NCI-H2081 treated with DMSO at 0.1 percent for 48 hours (cell line): ENCODE data around the gene PDP2.

Source experiments
- DNase-seq: peaks from one replicate; lab custom pipeline; 2025; lab: John Stamatoyannopoulos, UW

Gene PDP2

DNA sequence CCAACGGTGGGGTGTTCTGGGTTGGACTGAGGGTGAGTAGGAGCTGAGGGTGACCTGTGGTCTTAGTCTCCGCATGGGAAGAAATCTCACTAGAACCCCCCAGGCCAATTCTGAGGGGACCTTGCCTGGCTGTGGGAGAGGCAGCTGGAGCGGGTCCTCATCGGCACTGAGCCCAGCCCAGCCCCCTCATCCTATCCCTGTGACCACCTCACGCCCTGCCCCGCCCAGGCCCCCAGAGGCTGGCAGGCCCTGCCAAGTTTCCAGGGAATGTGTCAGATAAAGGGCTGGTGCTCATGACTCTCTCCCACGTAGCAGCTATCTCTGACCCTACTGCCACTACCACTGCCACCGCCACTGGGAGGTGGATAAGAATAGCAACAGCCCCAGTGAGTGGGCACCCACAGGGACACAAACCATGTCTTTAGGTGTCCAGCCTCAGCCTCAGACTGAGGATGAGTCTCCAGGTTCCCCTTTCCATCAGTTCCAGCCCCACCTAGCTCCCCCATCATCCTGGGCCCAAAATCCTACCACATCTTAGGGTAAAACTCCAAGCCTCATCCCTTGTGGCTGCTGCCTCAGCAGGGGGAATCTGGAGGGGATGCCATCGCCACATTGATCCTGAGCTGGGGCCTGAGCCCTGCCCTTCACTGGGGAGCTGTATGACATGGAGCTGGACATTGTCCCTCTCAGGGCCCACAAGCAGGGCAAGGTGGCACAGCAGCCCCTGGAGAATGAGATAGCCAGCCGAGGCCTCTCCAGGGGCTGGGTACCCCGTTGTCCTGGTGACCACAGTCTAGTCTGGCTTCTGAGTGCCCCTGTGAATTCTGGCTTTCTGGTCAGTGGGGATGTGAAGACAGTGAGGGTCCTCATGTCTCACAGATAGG, 23.5 kb downstream of the PDP2 start:
- DNase-seq: no peak

DNA sequence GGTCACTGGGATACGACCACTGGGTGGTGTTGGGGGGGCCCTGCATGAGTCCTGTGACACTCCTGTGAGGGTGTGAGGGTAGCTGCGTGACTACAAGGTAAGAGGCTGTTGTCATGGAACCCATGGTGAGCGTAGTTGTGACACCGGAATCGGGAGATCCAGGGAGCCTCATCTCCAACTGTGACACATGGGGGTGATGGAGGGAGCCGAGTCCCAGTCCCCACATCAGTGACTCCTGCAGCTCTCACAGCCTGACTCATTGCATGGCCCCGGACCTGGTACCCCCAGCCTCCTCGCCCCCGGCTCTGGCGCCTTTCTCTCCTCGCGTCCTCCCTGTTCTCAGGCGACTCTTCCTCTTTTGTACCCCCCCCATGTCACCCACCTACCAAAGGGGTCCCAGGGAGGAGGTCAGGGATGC, 24.1 kb downstream of the PDP2 start:
- no peak for DNase-seq

DNA sequence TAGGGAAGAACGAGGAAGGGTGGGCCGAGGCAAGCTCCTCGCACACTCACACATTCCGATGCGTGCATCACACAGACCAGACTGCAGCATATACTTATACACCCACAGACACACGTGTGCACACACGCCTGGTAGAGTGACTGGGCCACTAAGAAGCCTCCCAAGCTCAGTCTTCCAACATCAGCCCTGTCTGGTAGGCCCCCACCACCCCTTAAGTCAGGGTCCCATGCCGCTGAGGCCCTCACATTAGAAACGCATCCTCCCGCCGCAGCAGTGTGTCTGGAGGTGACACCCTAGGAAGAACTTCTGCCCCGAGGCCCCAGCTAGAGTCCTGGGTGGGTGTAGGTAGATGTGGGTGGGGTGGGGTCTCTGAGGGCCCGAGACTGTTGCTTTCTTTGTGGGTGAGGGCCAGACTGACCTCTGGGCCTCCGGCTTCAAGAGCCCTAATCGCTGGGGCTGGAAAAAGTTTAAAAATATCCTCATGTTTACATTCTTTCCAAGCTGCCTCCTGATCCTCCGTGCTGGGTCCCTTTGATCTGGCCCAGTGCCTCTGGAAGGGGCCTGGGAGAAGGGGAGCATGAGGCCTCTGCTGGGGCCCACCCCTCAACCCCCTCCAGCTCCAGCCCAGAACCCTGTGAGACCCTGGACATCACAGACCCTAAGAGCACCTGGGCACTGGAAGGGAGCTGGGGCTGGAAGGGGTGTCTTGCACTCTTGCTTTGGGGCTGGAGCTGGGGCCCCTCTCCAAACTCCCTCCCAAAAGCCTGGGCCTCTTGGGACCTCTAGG, 24.7 kb downstream of the PDP2 start:
- DNase-seq: no peak

DNA sequence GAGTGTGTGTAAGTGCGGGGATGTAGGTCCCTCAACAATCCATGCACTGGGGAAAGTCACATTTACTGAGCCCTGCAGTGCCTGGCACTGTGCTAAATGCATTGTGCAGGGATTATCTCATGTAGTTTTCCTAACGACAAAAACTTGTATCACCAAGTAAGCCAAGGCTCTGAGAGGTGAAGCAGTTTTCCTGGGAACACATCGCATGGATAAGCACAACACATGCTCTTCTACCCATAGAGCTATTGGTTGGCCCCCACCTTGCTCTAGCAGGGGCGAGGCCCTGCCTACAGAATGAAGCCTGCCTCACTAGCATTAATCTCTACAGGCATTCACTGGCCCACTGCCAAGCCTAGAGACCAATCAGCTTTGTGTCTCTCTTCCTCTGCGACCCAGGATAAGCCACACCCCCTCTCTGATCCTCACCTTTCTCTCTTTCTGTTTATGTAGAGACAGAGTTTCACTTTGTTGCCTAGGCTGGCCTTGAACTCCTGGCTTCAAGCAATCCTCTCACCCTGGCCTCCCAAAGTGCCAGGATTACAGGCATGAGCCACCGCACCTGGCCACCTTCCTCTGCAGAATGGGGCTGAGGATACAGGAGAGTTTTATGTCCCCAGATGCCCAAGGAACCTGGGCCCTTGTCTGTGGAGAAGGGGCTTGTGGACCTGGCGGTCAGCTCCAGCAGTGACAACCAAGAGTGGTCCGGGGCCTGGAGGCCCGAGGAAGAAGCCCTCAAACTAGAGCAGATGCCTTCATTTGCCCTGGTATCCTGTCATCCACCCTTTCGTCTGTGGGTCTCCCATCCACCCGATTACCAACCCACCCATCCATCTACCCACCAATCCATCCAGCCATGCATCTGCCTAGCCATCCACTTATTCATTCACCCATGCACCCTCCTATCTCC, 25.6 kb downstream of the PDP2 start:
- DNase-seq: no peak

DNA sequence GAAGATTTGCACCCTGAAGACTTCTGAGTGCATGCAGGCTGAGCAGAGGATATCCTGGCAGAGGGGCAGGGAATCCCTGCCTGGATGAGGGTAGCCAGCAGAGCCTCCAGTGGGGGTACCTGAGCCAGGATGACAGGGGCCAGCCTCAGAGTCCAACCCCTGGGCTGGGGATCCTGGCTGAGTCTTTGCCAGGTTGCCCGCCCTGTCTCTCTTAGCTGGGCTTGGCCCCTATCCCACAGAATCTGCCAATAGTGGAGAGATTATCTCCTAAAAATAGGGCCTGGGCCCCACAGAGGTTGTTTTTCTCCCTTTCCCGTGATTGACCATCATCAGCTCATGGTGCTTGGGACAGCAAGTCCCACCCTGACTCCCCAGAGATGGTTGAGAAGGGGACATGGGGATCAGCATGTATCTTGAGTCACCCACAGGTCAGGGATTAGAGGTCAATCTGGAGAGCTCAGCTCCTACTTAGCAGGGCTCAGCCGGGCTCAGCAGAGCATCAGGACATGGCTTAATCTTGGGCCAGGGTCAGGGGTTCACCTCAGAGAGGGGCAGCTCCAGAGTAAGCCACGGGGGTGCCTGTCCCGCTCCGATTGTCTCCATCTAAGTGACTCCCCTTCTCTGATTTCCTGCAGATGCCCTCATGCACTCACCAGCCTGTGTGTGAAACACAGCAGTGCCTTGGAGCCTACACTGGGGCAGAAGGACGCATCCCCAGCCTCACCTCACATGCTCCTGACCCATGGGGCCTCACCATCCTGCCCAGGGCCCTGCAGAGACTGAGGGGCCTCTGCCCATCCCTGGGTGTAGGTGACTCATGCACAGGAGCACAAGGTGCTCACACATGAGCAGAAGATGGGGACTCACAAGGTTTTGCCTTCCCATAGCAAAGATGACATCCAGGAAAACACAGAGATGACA, 26.9 kb downstream of the PDP2 start:
- no peak for DNase-seq

DNA sequence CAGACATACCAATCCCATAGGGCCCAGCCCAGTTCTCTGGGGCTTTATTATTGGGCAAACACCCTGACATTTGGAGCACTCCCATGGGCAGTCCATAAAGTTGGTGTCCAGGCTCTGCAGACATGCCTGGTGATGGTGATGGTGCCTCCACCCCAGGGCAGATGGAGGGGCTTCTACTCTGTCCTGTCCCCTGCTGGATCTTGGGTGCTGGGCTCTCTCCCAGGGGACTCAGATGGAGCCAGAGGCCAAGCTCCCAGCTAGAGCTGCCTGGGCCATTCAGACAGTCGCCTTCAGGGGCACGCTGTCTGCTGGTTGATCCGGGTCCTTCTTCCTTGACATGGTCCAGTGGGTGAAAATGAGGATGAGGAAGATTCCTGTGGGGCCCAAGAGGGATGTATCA, 27.8 kb downstream of the PDP2 start:
- DNase-seq: no peak

DNA sequence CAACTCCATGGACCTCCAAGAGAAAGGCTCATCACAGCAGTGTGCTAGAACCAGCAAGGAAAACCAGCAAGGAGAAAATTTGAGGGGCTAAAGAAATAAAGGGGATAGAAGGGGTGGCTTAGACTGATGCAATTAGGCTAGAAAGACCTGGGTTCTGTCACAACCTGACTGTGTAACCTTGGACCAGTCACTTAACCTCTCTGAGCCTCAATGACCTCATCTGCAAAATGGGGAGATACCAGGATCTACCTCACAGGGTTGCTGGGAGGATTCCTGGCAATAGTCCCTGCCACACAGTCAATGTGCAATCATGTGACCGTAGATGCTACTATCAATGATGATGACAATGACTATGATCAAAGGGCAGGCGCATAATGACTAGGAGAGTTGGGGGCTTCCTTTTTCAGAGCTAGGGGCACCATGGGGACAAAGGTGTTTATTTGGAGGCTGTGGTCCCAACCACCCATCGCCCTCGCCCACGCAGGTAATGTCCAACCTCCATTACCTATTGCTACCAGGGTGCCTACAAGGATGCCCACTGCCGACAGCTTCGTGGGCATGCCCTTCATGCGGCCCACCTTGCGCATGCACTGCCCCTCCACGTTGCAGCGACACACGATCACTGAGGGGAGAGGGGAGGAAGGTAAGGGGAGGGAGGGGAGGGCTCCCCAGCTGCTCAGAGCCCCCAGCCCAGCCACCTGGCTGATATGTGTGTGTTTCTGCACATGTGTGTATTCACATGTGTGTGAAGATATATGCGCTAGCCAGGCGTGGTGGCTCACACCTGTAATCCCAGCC, 28.6 kb downstream of the PDP2 start:
- DNase-seq: no peak

DNA sequence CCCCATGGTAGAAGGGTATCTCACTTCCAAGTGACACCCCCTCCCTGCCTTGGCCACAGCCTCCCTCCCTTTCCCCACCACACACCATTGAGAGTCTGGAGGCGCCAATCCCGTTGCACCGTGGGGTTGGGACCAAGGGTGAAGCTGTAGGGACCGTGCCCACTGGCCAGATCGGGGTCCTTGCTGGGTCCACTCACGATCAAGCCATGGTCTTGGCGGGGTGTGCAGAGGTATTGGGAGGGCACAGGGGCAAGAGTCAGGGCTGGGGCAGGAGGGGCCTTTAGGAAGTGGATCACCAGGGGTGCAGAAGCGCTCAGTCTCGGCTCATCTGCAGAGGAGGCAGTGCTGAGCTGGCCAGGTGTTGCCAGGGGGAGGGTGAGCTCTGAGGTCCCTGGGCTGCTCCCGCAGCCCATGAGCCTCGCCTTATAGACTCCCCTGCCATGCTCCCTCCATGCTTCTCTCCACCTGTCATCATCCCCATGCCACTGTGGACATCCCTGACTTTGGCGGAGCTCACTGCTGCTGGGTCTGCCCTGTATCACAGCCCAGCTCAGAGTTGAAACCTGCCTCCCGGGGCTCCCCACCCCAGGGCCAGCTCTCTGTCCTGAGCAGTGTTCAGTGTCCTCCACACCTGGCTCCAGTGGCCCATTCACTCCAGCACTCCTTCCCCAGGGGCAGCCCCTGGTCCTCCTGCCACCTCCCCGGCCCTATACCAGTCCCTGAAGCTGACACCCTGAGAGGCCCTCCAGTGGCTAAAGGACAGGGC, 30.0 kb downstream of the PDP2 start:
- no peak for DNase-seq

DNA sequence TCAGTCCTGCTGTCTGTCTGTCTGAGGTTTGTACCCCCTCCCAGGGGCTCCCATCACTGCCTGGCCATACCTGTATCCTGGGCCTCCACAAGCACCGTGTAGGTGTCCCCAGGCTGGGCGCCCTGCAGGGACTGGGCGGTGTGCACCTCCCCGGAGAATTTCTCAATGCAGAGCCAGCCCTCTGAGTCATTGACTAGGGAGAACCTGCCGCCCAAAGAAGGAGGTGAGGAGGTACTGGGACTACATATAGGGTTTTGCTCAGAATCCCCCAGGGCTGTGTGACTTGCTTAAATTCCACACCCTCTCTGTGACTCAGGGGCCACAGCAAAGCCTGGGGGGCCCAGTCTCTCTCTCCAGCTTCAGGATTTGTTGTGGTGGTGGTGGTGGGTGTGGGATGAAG, 30.8 kb downstream of the PDP2 start:
- no peak for DNase-seq

DNA sequence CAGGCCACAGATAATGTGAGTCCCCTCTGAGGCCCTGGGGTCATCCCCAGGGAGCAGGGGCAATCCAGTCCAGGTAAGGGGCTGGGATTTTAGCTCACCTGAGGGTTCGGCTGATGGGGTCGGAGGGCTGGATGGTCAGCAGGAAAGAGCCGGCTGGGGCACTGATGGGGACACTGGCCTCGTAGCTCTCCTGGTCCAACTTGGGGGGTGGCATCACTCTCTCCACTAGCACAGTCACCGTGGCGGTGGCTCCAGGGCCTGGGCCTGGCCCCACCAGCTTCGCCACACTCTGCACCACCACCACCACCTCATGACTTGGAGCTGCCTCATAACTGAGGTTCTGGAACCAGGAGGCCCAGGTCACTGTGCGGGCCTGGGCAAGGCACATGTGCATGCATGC, 31.5 kb downstream of the PDP2 start:
- no peak for DNase-seq

DNA sequence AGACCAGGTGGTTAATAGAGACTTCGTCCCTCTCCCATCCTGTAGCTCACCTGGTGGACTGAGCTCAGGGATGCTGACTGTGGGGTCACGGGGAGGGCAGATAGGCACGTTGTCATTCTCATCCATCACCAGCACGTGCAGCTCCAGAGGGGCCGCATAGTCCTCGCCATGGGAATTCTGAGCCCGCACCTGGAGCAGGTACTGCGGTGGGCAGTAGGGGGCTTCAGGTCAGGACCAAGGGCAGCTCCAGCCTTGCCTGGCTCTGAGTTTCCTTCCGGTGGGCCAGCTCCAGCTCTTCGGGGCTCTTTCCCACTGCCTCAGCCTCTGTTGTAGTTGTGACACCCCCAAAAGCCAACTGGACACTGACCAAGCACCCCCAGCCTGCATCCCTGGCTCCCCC, 32.8 kb downstream of the PDP2 start:
- no peak for DNase-seq

DNA sequence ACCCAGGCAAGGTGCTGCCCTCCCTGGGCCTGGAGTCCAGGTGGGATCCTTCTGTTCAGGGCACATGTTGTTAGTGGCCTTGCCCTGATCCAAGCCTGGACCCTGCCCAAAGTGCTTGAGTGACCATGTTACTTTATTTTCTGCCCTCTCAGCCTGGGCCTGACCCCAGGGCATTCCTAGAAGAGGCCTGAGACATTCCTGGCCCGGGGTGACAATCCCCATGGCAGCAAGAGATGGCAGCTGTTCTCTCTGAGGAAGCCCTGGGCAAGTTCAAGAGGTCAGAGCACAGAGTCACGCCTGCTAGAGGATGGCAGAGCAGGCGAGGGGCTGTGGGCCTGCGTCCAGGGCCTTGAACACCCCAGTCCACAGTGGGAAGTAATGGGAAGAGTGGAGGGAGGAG, 33.4 kb downstream of the PDP2 start:
- no peak for DNase-seq

DNA sequence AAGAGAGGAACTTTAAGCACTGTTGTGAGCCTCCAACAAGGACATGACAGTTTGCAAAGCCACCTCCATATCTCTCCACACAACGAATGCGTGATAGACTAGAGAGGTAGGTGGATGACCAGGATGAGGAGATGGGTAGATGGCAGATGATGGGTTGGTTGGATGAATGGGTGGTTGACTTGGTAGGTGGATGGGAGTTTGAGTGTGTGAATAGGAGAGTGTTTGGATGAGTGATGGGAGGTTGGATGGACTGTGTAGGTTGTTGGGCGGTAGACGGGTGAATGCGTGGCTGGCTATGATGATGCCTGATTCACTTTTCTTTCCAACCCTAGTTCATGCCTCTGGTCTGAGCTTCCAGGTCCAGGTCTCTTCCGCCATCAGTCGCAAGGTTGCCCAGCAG, 34.2 kb downstream of the PDP2 start:
- DNase-seq: no peak

DNA sequence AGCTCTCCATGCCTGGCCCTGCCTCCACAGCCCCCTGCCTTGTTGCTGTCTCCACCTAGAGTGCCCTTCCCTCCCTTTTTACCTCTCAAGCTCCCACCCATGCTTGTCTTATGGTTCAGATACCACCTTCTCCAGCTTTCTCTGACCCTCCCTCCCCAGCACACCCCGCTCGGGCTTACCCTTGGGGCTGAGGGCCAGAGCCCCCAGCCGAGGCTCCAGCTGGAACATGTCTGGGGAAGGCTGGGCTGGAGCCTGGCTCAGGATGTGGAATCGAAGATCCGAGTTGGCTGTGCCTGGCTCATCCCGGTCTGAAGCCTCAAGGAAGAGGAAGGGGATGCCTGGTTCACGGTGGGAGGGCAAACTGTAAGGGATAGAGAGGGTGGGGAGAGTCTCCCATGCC, 34.7 kb downstream of the PDP2 start:
- DNase-seq: no peak

DNA sequence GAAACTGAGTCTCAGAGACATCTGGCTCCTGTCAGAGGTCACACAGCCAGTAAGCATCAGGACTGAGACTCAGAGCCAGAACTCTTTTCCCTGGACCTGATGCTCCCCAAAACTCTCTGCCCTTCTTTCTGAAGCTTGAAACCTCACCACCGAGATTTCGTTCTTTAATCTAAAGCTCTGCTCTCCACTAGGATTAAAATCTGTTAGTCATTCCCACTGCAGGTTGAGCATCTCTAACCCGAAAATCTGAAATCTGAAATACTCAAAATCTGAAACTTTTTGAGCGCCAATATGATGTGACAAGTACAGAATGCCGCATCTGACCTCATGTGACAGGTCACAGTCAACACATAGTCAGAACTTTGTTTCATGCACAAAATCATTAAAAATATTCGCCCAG, 36.2 kb downstream of the PDP2 start:
- no peak for DNase-seq

DNA sequence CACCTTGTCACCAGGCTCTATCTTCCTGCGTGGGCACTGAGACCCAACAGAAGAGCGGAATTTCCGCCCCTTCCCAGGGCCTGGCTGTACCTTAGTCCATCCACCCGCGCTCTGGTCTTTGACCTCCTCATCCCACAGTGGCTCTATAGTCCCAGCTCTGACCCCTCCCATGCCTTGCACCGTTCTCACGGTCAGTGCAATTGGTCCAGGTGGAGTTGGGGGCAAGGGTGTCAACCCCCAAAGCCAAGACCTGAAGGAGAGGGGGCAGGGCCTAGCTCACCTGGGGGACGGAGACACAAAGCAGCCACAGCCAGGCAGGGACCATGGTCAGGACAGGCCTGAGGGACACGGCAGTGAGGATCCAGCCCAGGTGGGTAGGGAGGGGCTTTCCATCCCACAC, 37.4 kb downstream of the PDP2 start:
- DNase-seq: no peak

DNA sequence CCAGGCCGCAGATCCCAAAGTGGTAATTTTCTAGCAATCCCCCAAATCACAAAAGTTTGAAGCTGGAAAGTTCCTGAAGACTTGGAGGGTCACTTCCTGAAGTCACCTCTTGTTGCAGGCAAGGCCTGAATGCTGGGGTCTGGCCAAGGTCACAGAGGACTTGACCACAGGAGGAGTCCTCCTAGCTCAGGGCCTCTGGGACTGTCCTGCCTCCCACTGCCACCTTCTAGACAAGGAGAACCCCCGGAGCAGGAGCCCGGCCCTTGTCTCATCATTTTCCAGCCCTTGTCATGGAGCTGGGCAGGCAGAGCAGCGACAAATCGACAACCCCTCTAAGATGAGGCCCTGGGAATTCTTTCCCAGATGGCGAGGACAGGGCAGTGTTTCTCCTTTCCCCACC, 38.0 kb downstream of the PDP2 start:
- DNase-seq: no peak

DNA sequence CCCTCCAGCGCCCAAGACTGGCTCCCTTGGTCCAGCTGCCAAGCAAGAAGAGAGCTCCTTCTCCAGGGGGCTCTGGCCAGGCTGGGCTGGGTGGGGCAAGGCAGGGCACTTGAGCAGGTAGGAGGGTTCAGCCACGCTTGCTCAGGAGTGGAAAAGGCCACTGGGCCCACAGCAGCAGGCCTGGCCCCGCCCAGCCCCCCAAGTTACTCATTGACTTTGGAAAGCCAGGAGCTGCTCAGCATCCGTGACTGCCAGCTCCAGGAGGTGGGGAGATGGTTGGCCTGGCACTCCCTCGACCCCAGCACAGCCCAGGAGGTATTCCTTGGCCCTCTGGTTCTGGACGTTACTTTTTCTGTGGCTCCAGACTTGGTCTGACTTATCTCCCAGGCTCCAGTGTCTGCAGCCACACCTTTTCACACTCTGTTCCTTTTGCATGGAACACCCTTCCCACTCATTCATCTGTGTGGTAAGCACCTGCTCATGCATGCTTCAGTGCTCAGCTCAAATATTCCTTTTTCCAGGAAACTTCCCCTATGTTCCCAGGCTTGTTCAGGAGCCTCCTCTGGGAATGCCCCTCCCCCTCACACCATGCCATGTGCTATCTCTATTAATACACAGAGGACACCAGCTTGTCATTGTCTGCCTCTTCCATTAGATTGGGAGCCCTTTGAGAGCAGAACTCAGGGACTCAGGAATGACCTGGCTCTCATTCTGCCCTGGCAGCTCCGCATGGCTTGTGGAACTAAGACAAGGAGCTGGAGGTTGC, 38.7 kb downstream of the PDP2 start, which contains the start of gene CDH16:
Gene CDH16, minus strand, starts transcription at position 83 of the 766 bp plus-strand sequence. CDS start 820 bp downstream, outside the sequence.
- no peak for DNase-seq
